HG02623 (cell line): ENCODE data around the gene BABAM1.
"Not testable (repeated sequence)": the region's sequence is repeated elsewhere in the genome, so short reads cannot be mapped to it uniquely, and the experiment has no call there.

Experiments used
- ATAC-seq: cut with Tn5 transposase; IDR thresholded peaks from one replicate; pipeline ENCODE4 v1.9.1; 2021; ENCODE audit warnings: moderate library complexity; ENCODE audit not compliant: unreplicated experiment

BABAM1 gene

GRCh38 chr19:17266589-17266974 is 661 bp upstream of the BABAM1 start:
- no peak for ATAC-seq

- no peak for ATAC-seq
Observed at GRCh38 chr19:17268754-17269153, 1.5 kb downstream of the BABAM1 start.

GRCh38 chr19:17274892-17275291 is 7.6 kb downstream of the BABAM1 start:
- not testable (repeated sequence) for ATAC-seq

- ATAC-seq: no peak
Observed at GRCh38 chr19:17275441-17276175, 8.4 kb downstream of the BABAM1 start.

GRCh38 chr19:17279436-17279835 is 12.2 kb downstream of the BABAM1 start:
- no peak for ATAC-seq

GRCh38 chr19:17281391-17282304 is 14.4 kb downstream of the BABAM1 start, which contains the start of gene ANKLE1:
ANKLE1 (plus strand) TSS chr19:17281901; CDS start chr19:17281921, 20 bp downstream.
- no peak for ATAC-seq

- peak; percentile 68 for ATAC-seq
Observed at GRCh38 chr19:17282488-17283125, 15.4 kb downstream of the BABAM1 start.

- no peak for ATAC-seq
Observed at GRCh38 chr19:17283504-17283996, 16.3 kb downstream of the BABAM1 start.

- no peak for ATAC-seq
Observed at GRCh38 chr19:17285415-17286135, 18.3 kb downstream of the BABAM1 start.

- ATAC-seq: no peak
Observed at GRCh38 chr19:17286263-17286662, 19.0 kb downstream of the BABAM1 start.

GRCh38 chr19:17286752-17287151 is 19.5 kb downstream of the BABAM1 start:
- no peak for ATAC-seq

- no peak for ATAC-seq
Observed at GRCh38 chr19:17289489-17289888, 22.2 kb downstream of the BABAM1 start.

GRCh38 chr19:17292301-17293074 is 25.2 kb downstream of the BABAM1 start:
- ATAC-seq: peak; percentile 65

GRCh38 chr19:17293605-17294004 is 26.4 kb downstream of the BABAM1 start:
- ATAC-seq: no peak

GRCh38 chr19:17294051-17294891 is 27.0 kb downstream of the BABAM1 start:
- ATAC-seq: no peak

GRCh38 chr19:17295551-17295950 is 28.3 kb downstream of the BABAM1 start:
- not testable (repeated sequence) for ATAC-seq

GRCh38 chr19:17296273-17296672 is 29.0 kb downstream of the BABAM1 start:
- no peak for ATAC-seq

- ATAC-seq: no peak
Observed at GRCh38 chr19:17296976-17297375, 29.7 kb downstream of the BABAM1 start.
